ENCODE measurements around the gene ETV6.

Gene ETV6

DNA sequence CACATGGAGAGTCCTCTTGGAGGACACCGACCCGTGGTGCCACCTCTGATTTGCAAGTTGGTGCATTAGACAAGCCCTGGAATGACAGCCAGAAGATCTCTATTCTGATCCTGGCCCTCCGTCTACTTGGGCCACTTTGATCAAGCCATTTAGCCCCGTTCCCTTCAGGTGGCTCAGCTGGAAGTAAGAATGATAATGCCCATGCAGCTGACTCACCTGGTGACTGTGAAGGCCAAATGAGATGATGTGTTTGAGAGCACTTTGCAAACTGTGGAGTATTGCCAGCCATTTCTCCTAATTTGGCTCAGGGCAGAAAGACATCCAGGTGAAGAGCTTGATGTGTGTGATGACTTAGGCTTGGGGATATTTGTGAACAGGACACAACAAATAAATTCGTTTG, 165.9 kb downstream of the ETV6 start:
- DNase-seq (ENCODE audit: low spot score in 2 of 2) (no peak), ATAC-seq (ENCODE audit: low read depth) (no peak)
- Mint-ChIP-seq H3K9me3 (no peaks in the 10 kb centered on the region), H3K4me3 (no peak overlapping the region), H3K36me3 (no peaks in the 10 kb centered on the region), H3K27ac (no peak overlapping the region), H3K4me1 (peaks cover 29% of the 10 kb centered on the region), H3K27me3 (no peaks in the 10 kb centered on the region)

DNA sequence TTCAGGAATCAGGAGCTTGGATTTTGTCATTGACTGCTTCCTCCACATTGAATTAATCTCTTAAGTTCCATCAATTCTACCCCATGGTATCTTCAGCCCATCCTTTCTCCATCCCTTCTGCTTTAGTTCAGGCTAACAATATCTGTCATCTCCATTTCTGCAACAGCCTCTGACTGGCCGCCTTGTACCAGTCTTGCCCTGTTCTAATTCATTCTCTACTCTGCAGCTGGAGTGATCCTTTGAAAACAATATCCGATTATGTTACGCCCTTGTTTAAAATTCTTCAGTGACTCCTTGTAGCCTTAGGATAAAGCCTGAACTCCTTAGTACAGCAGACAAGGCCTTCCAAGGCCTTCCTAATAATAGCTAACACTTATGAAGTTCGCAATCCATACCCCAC, 170.2 kb downstream of the ETV6 start:
- H3K4me3 Mint-ChIP-seq: no peak overlapping the region
- no peak overlapping the region for H3K27ac Mint-ChIP-seq
- H3K36me3 Mint-ChIP-seq: peaks cover 3% of the 10 kb centered on the region
- H3K4me1 Mint-ChIP-seq: peaks cover 26% of the 10 kb centered on the region
- H3K27me3 Mint-ChIP-seq: no peaks in the 10 kb centered on the region
- DNase-seq (ENCODE audit: low spot score in 2 of 2) (no peak), ATAC-seq (ENCODE audit: low read depth) (no peak)
- H3K9me3 Mint-ChIP-seq: no peaks in the 10 kb centered on the region

DNA sequence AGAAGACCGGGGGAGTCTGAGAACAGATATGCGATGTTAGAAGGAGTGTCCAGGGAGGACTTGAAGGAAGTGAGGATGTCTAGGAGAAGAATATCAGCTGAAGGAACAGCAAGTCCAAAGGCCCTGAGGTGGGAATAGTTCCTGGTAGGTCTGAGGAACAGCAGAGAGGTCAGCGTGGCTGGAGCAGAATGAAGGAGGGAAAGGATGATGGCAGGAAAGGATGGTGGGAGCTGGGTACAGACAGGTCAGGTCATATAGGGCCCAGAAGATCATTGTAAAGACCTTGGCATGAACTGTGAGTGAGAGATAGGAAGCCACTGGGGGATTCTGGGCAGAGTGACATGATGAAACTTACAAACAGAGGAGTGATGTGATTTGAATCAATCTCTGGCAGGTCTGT, 171.0 kb downstream of the ETV6 start:
- Mint-ChIP-seq H3K9me3 (no peaks in the 10 kb centered on the region), H3K36me3 (peaks cover 3% of the 10 kb centered on the region), H3K27ac (no peak overlapping the region), H3K4me3 (no peak overlapping the region), H3K27me3 (no peaks in the 10 kb centered on the region), H3K4me1 (peaks cover 35% of the 10 kb centered on the region)
- DNase-seq (ENCODE audit: low spot score in 2 of 2): no peak
- no peak for ATAC-seq (ENCODE audit: low read depth)

DNA sequence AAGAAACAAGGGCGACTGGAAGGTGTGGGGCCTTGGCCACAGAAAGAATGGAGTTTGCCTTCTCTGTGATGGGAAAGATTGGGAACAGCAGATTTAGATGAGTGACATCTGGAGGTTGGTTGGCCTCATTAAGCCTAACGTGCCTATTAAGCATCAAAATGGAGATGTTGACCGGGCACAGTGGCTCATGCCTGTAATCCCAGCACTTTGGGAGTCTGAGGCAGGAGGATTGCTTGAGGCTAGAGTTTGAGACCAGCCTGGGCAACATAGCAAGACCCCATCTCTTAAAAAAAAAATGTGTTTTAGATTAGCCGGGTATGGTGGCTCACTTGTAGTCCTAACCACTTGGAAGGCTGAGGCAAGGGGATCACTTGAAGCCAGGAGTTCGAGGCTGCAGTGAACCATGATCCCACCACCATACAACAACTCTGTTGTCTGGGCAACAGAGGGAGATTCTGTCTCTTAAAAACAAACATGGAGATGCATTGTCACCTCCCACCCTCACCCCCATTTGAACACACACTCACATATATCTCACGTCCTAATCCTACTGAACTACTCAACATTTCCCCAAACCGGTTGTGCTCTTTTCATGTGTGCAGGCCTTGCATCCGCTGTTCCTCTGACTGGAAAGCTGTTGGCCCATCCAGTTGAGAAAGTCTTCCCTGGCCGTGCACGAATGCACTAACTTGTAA, 172.1 kb downstream of the ETV6 start:
- DNase-seq (ENCODE audit: low spot score in 2 of 2) (no peak), ATAC-seq (ENCODE audit: low read depth) (peak; percentile 21)
- Mint-ChIP-seq H3K4me3 (peak overlapping the region; percentile 82), H3K9me3 (no peaks in the 10 kb centered on the region), H3K27ac (no peak overlapping the region), H3K4me1 (peaks cover 41% of the 10 kb centered on the region), H3K27me3 (no peaks in the 10 kb centered on the region), H3K36me3 (peaks cover 8% of the 10 kb centered on the region)

DNA sequence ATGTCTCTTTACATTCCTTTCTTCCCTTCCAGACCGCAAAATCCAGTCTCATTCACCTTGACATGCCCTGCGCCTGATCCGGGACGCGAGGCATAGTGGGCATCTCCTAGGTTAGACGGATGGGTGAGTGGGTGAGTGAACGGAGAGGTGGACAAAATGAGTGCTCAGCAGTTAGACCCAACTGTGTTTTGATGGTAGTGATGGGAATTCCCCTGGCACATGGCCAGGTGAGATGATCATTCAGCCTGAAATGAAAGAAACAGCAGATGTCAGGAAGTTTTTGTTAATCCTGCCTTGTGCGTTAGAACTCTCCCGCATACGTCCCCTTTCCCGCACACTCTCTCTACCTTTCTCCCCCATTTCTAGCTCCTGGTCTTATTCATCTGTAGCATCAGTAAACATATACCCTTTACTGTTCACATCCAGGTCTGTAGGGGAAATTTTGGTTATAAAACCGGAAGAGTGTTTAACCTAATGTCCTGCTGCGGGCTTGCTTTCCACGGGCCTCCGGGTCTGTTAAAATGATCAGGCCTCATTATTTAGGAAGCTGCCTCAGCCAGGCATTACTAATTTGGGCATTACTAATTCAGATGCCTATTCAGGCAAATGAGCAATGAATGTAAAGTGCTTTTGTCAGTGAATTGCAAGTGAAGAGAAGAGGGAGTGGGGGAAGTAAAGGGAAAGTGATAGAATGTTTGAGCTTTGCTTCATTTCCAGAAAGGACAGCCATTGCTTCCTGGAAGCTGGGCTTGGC, 172.8 kb downstream of the ETV6 start:
- Mint-ChIP-seq H3K9me3 (no peaks in the 10 kb centered on the region), H3K36me3 (peaks cover 11% of the 10 kb centered on the region), H3K4me3 (peak overlapping the region; percentile 82), H3K27me3 (no peaks in the 10 kb centered on the region), H3K27ac (no peak overlapping the region), H3K4me1 (peaks cover 42% of the 10 kb centered on the region)
- peak; percentile 50 to 54 for DNase-seq (ENCODE audit: low spot score in 2 of 2)
- peak; percentile 81 for ATAC-seq (ENCODE audit: low read depth)

DNA sequence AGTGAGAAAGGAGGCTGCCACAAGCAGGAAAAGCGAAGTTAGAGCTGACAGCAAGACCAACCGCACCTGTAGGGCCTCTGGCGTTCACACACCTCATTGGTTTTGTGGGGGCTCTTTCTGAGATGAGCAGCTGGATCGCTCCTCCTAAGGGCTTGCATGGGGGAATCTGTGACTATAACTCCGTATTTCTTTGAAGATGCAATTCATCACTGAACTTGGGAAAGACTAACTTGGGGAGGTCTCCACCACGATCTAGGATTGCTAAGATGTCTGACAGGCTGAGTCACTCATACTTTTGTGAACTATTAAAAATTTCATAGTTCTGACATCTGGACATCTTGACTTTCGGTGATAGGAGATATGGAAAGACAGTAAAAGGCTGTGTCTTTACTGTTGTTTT, 173.6 kb downstream of the ETV6 start:
- Mint-ChIP-seq H3K4me3 (peak overlapping the region; percentile 82), H3K9me3 (no peaks in the 10 kb centered on the region), H3K36me3 (peaks cover 11% of the 10 kb centered on the region), H3K27ac (no peak overlapping the region), H3K4me1 (peaks cover 37% of the 10 kb centered on the region), H3K27me3 (no peaks in the 10 kb centered on the region)
- ATAC-seq (ENCODE audit: low read depth) (peak; percentile 30), DNase-seq (ENCODE audit: low spot score in 2 of 2) (no peak)

DNA sequence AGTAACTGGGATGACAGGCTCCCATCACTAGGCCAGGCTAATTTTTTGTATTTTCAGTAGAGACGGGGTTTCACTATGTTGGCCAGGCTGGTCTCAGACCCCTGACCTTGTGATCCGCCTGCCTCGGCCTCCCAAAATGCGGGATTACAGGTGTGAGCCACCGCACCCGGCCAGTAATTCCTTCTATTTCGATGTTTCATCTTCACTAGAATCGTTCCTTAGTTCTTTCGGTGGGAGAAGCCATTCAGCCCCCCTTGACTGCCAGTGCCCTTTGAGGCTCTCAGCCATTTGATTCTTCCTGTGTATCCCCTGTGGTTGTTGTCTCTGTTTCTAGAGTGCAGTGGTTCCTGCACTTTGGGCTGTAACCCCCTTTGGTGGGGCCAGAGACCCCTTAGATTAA, 174.1 kb downstream of the ETV6 start:
- no peak for DNase-seq (ENCODE audit: low spot score in 2 of 2)
- H3K27ac Mint-ChIP-seq: no peak overlapping the region
- no peaks in the 10 kb centered on the region for H3K27me3 Mint-ChIP-seq

DNA sequence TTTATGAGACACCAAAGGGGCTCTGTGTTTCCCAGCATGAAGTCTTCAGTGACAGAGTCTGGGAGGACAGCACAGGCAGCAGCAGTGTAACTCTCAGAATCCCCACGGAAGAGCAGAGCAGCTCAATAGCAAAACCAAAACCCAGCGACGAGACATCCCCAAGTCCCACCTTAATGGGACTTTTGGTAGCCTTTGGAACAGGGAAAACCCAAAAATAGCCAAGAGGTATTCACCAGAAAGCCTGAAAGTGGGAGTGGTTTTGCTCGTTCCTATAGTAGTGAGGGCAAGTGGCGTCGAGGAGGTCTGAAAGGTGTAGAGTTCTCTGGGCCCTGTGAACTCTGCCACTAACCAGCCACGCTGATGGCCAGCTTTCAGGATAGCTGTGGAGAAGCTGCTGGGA, 174.6 kb downstream of the ETV6 start:
- Mint-ChIP-seq H3K27ac (no peak overlapping the region), H3K27me3 (no peaks in the 10 kb centered on the region), H3K4me1 (peaks cover 37% of the 10 kb centered on the region), H3K36me3 (peaks cover 11% of the 10 kb centered on the region), H3K9me3 (no peaks in the 10 kb centered on the region), H3K4me3 (peak overlapping the region; percentile 22)
- DNase-seq (ENCODE audit: low spot score in 2 of 2) (no peak), ATAC-seq (ENCODE audit: low read depth) (no peak)

More for the DNA sequence above, 174.1 kb downstream of the ETV6 start:
- Mint-ChIP-seq H3K36me3 (peaks cover 11% of the 10 kb centered on the region), H3K4me3 (peak overlapping the region; percentile 22), H3K9me3 (no peaks in the 10 kb centered on the region), H3K4me1 (peaks cover 37% of the 10 kb centered on the region)
- ATAC-seq (ENCODE audit: low read depth): no peak

DNA sequence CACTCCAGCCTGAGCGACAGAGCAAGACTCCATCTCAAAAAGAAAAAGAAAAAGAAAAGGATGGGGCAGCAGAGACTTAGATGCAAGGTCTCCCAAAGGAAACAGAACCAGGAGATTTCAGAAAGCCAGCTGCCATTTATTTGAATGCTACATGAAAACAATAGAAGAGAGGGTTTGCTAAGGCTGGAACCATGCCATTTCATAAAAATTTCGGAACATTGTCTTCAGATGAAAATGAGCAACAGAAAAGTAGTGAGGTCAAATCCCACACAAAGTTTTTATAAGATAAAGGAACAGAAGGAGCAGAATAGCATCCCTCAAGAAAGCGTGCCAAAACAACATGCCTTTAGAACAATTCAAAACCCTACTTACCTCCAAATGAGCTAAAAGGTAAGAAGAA, 175.3 kb downstream of the ETV6 start:
- Mint-ChIP-seq H3K4me1 (peaks cover 37% of the 10 kb centered on the region), H3K27me3 (no peaks in the 10 kb centered on the region), H3K36me3 (peaks cover 11% of the 10 kb centered on the region), H3K4me3 (no peak overlapping the region), H3K27ac (no peak overlapping the region), H3K9me3 (no peaks in the 10 kb centered on the region)
- DNase-seq (ENCODE audit: low spot score in 2 of 2) (no peak), ATAC-seq (ENCODE audit: low read depth) (no peak)

DNA sequence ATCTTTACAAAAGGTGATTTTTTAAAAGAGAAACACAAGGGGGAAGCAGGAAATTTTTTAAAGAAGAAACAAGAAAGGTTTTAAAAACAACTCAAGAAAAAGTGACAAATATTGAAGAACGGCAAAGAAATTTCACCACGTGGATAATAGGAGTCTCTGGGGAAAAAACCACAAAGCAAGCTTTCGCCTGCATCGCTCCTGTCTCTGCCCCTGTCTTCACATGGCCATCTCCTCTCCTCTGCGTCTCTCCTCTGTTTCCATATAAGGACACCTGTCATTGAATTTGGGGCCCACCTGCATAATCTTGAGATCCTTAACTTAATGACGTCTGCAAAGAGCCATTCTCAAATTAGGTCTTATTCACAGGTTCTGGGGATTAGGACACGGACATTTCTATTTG, 175.8 kb downstream of the ETV6 start:
- H3K27me3 Mint-ChIP-seq: no peaks in the 10 kb centered on the region
- H3K36me3 Mint-ChIP-seq: peaks cover 11% of the 10 kb centered on the region
- H3K27ac Mint-ChIP-seq: no peak overlapping the region
- H3K4me1 Mint-ChIP-seq: peaks cover 37% of the 10 kb centered on the region
- ATAC-seq (ENCODE audit: low read depth) (no peak), DNase-seq (ENCODE audit: low spot score in 2 of 2) (no peak)
- H3K9me3 Mint-ChIP-seq: no peaks in the 10 kb centered on the region
- H3K4me3 Mint-ChIP-seq: no peak overlapping the region

DNA sequence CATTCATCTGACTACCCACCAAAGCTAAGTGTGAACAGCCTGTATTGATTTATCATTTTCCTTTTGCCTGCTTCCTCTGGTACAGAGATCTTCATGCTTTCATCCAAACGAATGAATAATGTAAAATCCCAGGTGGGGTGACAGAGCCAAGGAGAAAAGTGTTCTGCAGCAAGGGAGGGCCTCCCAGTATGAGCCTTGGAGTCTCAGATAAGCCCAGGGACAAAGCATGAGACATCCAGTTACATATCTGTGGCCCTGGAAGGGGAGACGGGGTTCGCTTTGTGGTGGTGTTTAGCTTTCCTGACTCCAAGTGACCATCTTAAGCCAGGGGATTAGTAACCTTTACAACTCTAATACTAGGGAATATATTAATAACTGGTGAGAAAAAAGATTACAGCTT, 177.1 kb downstream of the ETV6 start:
- peak overlapping the region; percentile 25 for H3K4me3 Mint-ChIP-seq
- H3K27ac Mint-ChIP-seq: peak overlapping the region; percentile 56
- ATAC-seq (ENCODE audit: low read depth): no peak
- no peaks in the 10 kb centered on the region for H3K27me3 Mint-ChIP-seq
- DNase-seq (ENCODE audit: low spot score in 2 of 2): no peak
- H3K9me3 Mint-ChIP-seq: no peaks in the 10 kb centered on the region
- H3K4me1 Mint-ChIP-seq: peaks cover 35% of the 10 kb centered on the region
- peaks cover 11% of the 10 kb centered on the region for H3K36me3 Mint-ChIP-seq

DNA sequence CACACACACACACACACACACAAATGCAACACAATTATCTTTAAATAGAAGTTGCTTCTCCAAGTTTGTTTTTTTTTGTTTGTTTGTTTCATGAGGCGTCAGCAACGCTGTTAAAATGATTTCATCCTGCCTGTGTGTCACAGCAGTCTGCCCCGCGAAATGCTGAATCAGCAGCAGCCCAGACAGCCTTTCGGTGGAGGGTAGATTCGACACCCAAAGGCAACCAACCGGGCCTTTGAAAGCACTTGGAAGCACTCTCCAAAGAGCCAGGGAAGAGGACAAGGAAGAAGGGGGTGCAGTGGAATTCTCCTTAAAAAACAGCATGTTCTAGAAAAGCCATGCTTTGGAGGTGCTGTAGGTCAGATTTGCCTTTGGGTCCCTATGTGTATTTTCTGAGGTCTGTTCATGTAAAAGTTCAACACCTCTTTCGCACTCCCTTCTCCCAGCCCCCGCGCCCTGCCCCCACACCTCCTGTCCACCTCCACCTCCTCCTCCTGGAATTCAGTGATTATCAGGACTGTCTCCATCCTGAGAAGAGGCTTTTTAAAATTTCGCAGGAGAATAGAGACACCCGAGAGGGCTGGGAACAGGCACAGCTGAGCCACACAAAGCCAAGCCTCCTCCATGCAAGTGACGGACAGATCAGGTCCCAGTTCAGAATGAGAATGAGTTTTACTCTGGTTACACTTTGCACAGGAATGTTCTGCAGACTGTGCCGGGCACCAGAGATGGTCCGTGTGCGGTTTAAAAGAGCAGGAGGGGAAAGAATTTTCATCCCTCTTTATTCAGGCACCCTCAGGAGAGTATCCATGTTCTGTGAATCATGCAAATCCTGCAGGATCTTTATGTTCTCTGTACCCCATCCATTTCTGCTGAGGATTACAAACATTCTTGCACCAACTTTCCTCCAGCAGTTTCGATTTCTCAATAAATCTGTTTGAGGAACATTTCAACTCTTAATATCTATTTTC, 177.9 kb downstream of the ETV6 start:
- Mint-ChIP-seq H3K4me3 (no peak overlapping the region), H3K27me3 (no peaks in the 10 kb centered on the region), H3K4me1 (peaks cover 33% of the 10 kb centered on the region), H3K36me3 (peaks cover 14% of the 10 kb centered on the region), H3K9me3 (no peaks in the 10 kb centered on the region), H3K27ac (no peak overlapping the region)
- DNase-seq (ENCODE audit: low spot score in 2 of 2) (no peak), ATAC-seq (ENCODE audit: low read depth) (no peak)

DNA sequence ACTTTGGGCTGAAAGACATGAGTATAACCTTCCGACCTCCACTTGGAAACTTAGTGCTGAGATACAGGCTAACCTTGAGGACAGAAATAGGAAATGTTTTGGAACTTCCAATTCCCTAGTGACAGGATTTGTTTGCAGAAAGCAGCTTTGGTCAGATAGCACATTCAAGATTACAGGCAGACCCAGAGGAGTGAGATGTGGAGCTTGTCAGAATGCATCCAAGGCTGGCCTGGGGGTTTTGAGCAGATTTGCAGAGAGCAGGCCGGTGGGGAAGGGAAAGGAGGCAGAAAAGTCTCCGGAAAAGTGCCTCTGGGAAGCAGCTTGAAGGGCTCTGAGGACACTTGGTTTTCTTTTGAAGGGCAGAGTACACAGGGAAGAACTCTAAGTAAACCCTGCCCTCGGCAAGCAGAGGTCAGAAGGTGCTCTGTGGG, 180.3 kb downstream of the ETV6 start:
- Mint-ChIP-seq H3K4me3 (no peak overlapping the region), H3K4me1 (peaks cover 31% of the 10 kb centered on the region), H3K27me3 (no peaks in the 10 kb centered on the region), H3K36me3 (peaks cover 14% of the 10 kb centered on the region), H3K9me3 (no peaks in the 10 kb centered on the region), H3K27ac (no peak overlapping the region)
- ATAC-seq (ENCODE audit: low read depth) (no peak), DNase-seq (ENCODE audit: low spot score in 2 of 2) (no peak)

DNA sequence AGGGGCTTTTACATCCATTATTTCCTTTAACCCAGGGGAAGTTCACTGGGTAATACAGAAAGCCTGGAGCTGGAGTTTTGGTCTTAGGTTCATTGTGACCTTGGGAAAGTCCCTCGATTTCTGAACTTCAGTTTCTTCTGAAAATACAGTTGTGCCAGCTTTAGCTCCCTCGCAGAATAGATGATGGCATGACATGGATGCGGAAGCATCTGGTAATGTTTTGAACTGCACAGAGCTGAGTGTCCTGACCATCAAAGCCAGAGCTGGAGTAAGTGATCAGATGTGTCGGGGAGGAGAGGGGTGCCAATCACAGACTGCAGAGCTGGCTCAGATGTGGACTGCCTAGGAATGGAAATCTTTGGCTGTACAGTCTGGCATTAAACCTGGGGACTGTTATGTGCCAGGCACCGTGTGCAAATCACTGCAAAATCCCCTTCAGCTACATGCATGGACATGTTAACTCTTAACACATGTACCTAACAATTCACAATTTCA, 180.9 kb downstream of the ETV6 start:
- H3K4me1 Mint-ChIP-seq: peaks cover 30% of the 10 kb centered on the region
- no peak overlapping the region for H3K27ac Mint-ChIP-seq
- H3K36me3 Mint-ChIP-seq: peaks cover 14% of the 10 kb centered on the region
- no peaks in the 10 kb centered on the region for H3K9me3 Mint-ChIP-seq
- H3K27me3 Mint-ChIP-seq: no peaks in the 10 kb centered on the region
- no peak overlapping the region for H3K4me3 Mint-ChIP-seq
- ATAC-seq (ENCODE audit: low read depth): peak; percentile 85
- DNase-seq (ENCODE audit: low spot score in 2 of 2): no peak
